Prostate gland (tissue), 2 donors: ENCODE data around the gene HIBADH.

Source experiments
- POLR2A ChIP-seq: fragments of 450-650 bp; IDR thresholded peaks from one replicate; pipeline ENCODE4 v1.6.1; 2016; ENCODE audit warnings: antibody characterized with exemption, mild to moderate bottlenecking
- POLR2AphosphoS5 ChIP-seq: sonication (generic); formaldehyde crosslinking; IDR thresholded peaks from one replicate; pipeline ENCODE4 v1.6.1; 2017; ENCODE audit warnings: antibody characterized with exemption
- TF ChIP-seq, protein P1 (sequence below), 4 experiments: fragments of 200-600 bp in 2 of 4; fragments of 450-650 bp in 2 of 4; sonication (generic) in 2 of 4; IDR thresholded peaks; 1 replicate in 3 of 4; 2 replicates in 1 of 4; pipeline ENCODE4 v1.5.1; 2016 to 2019; ENCODE audit warnings: antibody characterized with exemption in 4 of 4, mild to moderate bottlenecking in 2 of 4, moderate library complexity in 2 of 4

DNA sequence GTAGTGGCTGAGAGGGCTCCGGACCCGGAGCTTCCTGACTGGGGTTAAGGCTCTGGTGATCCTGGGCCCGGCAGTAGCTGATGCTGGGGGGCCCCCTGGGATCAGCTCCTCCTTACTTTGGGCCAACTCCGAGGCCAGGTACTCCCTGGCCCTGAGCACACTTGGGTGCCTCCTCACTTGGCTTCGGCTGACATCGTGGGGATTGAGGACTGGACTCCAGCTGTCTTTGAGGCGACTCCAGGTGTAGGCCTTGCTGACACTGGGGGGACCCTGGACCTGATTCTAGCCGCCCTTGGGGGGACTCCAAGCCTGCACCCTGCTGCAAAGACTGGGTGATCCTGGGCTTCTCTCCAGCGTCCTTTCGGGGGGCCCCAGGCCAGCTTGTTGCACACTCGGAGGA is 170.5 kb downstream of the HIBADH start:
- TF ChIP-seq, protein P1, sequence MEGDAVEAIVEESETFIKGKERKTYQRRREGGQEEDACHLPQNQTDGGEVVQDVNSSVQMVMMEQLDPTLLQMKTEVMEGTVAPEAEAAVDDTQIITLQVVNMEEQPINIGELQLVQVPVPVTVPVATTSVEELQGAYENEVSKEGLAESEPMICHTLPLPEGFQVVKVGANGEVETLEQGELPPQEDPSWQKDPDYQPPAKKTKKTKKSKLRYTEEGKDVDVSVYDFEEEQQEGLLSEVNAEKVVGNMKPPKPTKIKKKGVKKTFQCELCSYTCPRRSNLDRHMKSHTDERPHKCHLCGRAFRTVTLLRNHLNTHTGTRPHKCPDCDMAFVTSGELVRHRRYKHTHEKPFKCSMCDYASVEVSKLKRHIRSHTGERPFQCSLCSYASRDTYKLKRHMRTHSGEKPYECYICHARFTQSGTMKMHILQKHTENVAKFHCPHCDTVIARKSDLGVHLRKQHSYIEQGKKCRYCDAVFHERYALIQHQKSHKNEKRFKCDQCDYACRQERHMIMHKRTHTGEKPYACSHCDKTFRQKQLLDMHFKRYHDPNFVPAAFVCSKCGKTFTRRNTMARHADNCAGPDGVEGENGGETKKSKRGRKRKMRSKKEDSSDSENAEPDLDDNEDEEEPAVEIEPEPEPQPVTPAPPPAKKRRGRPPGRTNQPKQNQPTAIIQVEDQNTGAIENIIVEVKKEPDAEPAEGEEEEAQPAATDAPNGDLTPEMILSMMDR (IDR thresholded peaks at IDR 0.05), result no peak
- no peak for TF ChIP-seq POLR2A
- TF ChIP-seq POLR2AphosphoS5, result no peak
